WTC11 (cell line): ENCODE measurements around the gene FH. TPM values are rescaled to one million over a fixed set of nuclear protein-coding genes. Genes with fewer than 3 reads are reported as not detected.

Experiments
- ATAC-seq: fragments of 200-7000 bp; cut with Tn5 transposase; 2 replicates; pipeline ENCODE4 v1.10.0; 2021; ENCODE audit warnings: mild to moderate bottlenecking, moderate library complexity
- CTCF ChIA-PET: fragments of 300-600 bp; sonication (Branson Sonifier 250); formaldehyde crosslinking; loops from one replicate; lab custom pipeline; 2021; ENCODE audit warnings: antibody characterized with exemption; lab: Charles Lee
- POLR2A ChIA-PET: fragments of 350-600 bp; sonication (Branson Sonifier 250); formaldehyde crosslinking; loops from one replicate; lab custom pipeline; 2021; ENCODE audit warnings: antibody characterized with exemption; lab: Charles Lee
- DNase-seq: peaks from one replicate; pipeline ENCODE4 v3.0.0; 2021; ENCODE audit warnings: low spot score
- H3K27ac Mint-ChIP-seq: 2 replicates; pipeline ENCODE4 v1.8.0; 2021; ENCODE audit warnings: mixed read lengths
- H3K27me3 Mint-ChIP-seq: 2 replicates; pipeline ENCODE4 v1.8.0; 2021; ENCODE audit warnings: low read depth, mild to moderate bottlenecking, moderate library complexity, mixed read lengths
- H3K36me3 Mint-ChIP-seq: 2 replicates; pipeline ENCODE4 v1.8.0; 2021; ENCODE audit warnings: mixed read lengths
- H3K4me1 Mint-ChIP-seq: 2 replicates; pipeline ENCODE4 v1.8.0; 2022; ENCODE audit warnings: mixed read lengths
- H3K4me3 Mint-ChIP-seq: 2 replicates; pipeline ENCODE4 v1.8.0; 2021; ENCODE audit warnings: mild to moderate bottlenecking, moderate library complexity, mixed read lengths
- H3K9me3 Mint-ChIP-seq: 2 replicates; pipeline ENCODE4 v1.8.0; 2021; ENCODE audit warnings: mixed read lengths
- ATF3 ChIP-seq: sonication (generic); formaldehyde crosslinking; conservative IDR thresholded peaks from 2 replicates; pipeline ENCODE4 v1.8.1; 2022; ENCODE audit warnings: mild to moderate bottlenecking, missing genetic modification reagents
- E2F1 ChIP-seq: sonication (generic); formaldehyde crosslinking; IDR thresholded peaks from 2 replicates; pipeline ENCODE4 v1.8.0; 2022; ENCODE audit warnings: mild to moderate bottlenecking, missing genetic modification reagents
- EMX1 ChIP-seq: fragments of 250-450 bp; sonication (Bioruptor Pico); IDR thresholded peaks from 2 replicates; pipeline ENCODE4 v1.8.0; 2021; ENCODE audit warnings: mild to moderate bottlenecking
- FOXJ3 ChIP-seq: sonication (generic); formaldehyde crosslinking; IDR thresholded peaks from 2 replicates; pipeline ENCODE4 v1.9.0; 2021; ENCODE audit warnings: missing genetic modification reagents, mild to moderate bottlenecking, borderline replicate concordance
- GTF2I ChIP-seq: fragments of 250-450 bp; sonication (Bioruptor Pico); conservative IDR thresholded peaks from 2 replicates; pipeline ENCODE4 v1.4.0; 2021; ENCODE audit warnings: mild to moderate bottlenecking
- HMGA2 ChIP-seq: fragments of 250-450 bp; sonication (Bioruptor Pico); IDR thresholded peaks from 2 replicates; pipeline ENCODE4 v1.4.0; 2021; ENCODE audit warnings: mild to moderate bottlenecking, moderate library complexity
- JUN ChIP-seq: sonication (generic); formaldehyde crosslinking; IDR thresholded peaks from 2 replicates; pipeline ENCODE4 v1.8.0; 2023; ENCODE audit warnings: mild to moderate bottlenecking, missing genetic modification reagents
- KAT7 ChIP-seq: sonication (generic); formaldehyde crosslinking; IDR thresholded peaks from 2 replicates; pipeline ENCODE4 v1.8.1; 2023; ENCODE audit warnings: missing genetic modification reagents, mild to moderate bottlenecking, borderline replicate concordance
- MYBL2 ChIP-seq: sonication (generic); formaldehyde crosslinking; IDR thresholded peaks from 2 replicates; pipeline ENCODE4 v1.8.1; 2023; ENCODE audit warnings: mild to moderate bottlenecking, moderate library complexity, missing genetic modification reagents
- NR3C1 ChIP-seq: sonication (generic); formaldehyde crosslinking; conservative IDR thresholded peaks from 2 replicates; pipeline ENCODE4 v1.8.1; 2023; ENCODE audit warnings: low read depth, mild to moderate bottlenecking, missing genetic modification reagents
- PREB ChIP-seq: sonication (generic); formaldehyde crosslinking; IDR thresholded peaks from 2 replicates; pipeline ENCODE4 v1.8.1; 2022; ENCODE audit warnings: mild to moderate bottlenecking, missing genetic modification reagents, moderate library complexity, borderline replicate concordance
- RELA ChIP-seq: sonication (generic); formaldehyde crosslinking; IDR thresholded peaks from 2 replicates; pipeline ENCODE4 v1.8.1; 2022; ENCODE audit warnings: missing genetic modification reagents, mild to moderate bottlenecking, borderline replicate concordance
- RORB ChIP-seq: fragments of 250-450 bp; sonication (Bioruptor Pico); IDR thresholded peaks from 2 replicates; pipeline ENCODE4 v1.9.0; 2021; ENCODE audit warnings: mild to moderate bottlenecking
- TEAD4 ChIP-seq: sonication (generic); formaldehyde crosslinking; IDR thresholded peaks from 2 replicates; pipeline ENCODE4 v1.8.0; 2022; ENCODE audit warnings: mild to moderate bottlenecking, missing genetic modification reagents
- USF2 ChIP-seq: sonication (generic); formaldehyde crosslinking; IDR thresholded peaks from 2 replicates; pipeline ENCODE4 v1.8.1; 2023; ENCODE audit warnings: mild to moderate bottlenecking, missing genetic modification reagents, moderate library complexity
- ZBTB43 ChIP-seq: sonication (generic); formaldehyde crosslinking; IDR thresholded peaks from 2 replicates; pipeline ENCODE4 v1.8.1; 2023; ENCODE audit warnings: mild to moderate bottlenecking, missing genetic modification reagents
- ZMAT4 ChIP-seq: fragments of 250-450 bp; sonication (Bioruptor Pico); IDR thresholded peaks from 2 replicates; pipeline ENCODE4 v1.9.0; 2021; ENCODE audit warnings: mild to moderate bottlenecking
- ZNF396 ChIP-seq: fragments of 250-450 bp; sonication (Bioruptor Pico); IDR thresholded peaks from 2 replicates; pipeline ENCODE4 v1.8.0; 2021; ENCODE audit warnings: mild to moderate bottlenecking, moderate library complexity, borderline replicate concordance
- ZNF512 ChIP-seq: sonication (generic); formaldehyde crosslinking; IDR thresholded peaks from 2 replicates; pipeline ENCODE4 v1.8.1; 2022; ENCODE audit warnings: missing genetic modification reagents, borderline replicate concordance
- ZNF532 ChIP-seq: fragments of 250-450 bp; sonication (Bioruptor Pico); IDR thresholded peaks from 2 replicates; pipeline ENCODE4 v1.9.0; 2021; ENCODE audit warnings: mild to moderate bottlenecking, borderline replicate concordance
- total RNA-seq: library from RNA; stranded (reverse); gene quantifications from 3 replicates; pipeline ENCODE4 v1.2.3, GENCODE V29; 2021

The FH gene
- total RNA-seq, 1 experiment from 2014 or later, result 77.4 TPM

- TF ChIP-seq ZNF512, result no peak
- no peak for TF ChIP-seq HMGA2 (CRISPR knock-in tag)
- no peak for TF ChIP-seq PREB (CRISPR knock-in tag)
- no peak for TF ChIP-seq GTF2I (CRISPR knock-in tag)
- TF ChIP-seq MYBL2, result no peak
- no peak for TF ChIP-seq FOXJ3
- no peak for TF ChIP-seq ZMAT4 (CRISPR knock-in tag)
Observed at GRCh38 chr1:241548008-241548407, 28.5 kb upstream of the FH start (continued).

- POLR2A ChIA-PET, result no interaction called here
- no peaks in the 10 kb centered on the region for H3K4me1 Mint-ChIP-seq
- H3K9me3 Mint-ChIP-seq, result no peaks in the 10 kb centered on the region
- H3K27ac Mint-ChIP-seq, result no peak overlapping the region
- ATAC-seq (no peak), DNase-seq (no peak)
- H3K36me3 Mint-ChIP-seq, result no peaks in the 10 kb centered on the region
- no peak for TF ChIP-seq NR3C1 (CRISPR knock-in tag)
- no peak for TF ChIP-seq USF2
- H3K4me3 Mint-ChIP-seq, result no peak overlapping the region
- no peaks in the 10 kb centered on the region; the same call in 1 of the 2 replicates for H3K27me3 Mint-ChIP-seq
- CTCF ChIA-PET, result no interaction called here
Observed at GRCh38 chr1:241542199-241542907, 22.8 kb upstream of the FH start.

GRCh38 chr1:241536969-241537368 is 17.4 kb upstream of the FH start:
- DNase-seq (no peak), ATAC-seq (no peak)
- Mint-ChIP-seq H3K9me3 (no peaks in the 10 kb centered on the region), H3K27me3 (no peaks in the 10 kb centered on the region), H3K36me3 (no peaks in the 10 kb centered on the region), H3K4me1 (no peaks in the 10 kb centered on the region), H3K4me3 (no peak overlapping the region)
- ChIA-PET POLR2A (no interaction called here), CTCF (no interaction called here)
- TF ChIP-seq ZNF532 (CRISPR knock-in tag), result no peak
- TF ChIP-seq RELA (CRISPR knock-in tag), result no peak
- no peak for TF ChIP-seq MYBL2
- TF ChIP-seq, all 79 proteins: peak for 0
- H3K27ac Mint-ChIP-seq, result no peak overlapping the region

GRCh38 chr1:241536304-241536703 is 16.7 kb upstream of the FH start:
- no peaks in the 10 kb centered on the region for H3K9me3 Mint-ChIP-seq
- no peaks in the 10 kb centered on the region for H3K36me3 Mint-ChIP-seq
- ChIA-PET POLR2A (no interaction called here), CTCF (no interaction called here)
- H3K4me1 Mint-ChIP-seq, result peaks cover 6% of the 10 kb centered on the region
- H3K27ac Mint-ChIP-seq, result no peak overlapping the region
- ATAC-seq (no peak), DNase-seq (no peak)
- no peak overlapping the region for H3K4me3 Mint-ChIP-seq
- no peaks in the 10 kb centered on the region for H3K27me3 Mint-ChIP-seq
- TF ChIP-seq JUN (CRISPR knock-in tag) (no peak), EMX1 (CRISPR knock-in tag) (no peak), HMGA2 (CRISPR knock-in tag) (no peak), ZNF396 (CRISPR knock-in tag) (no peak), KAT7 (CRISPR knock-in tag) (no peak), RORB (no peak), ATF3 (CRISPR knock-in tag) (no peak), TEAD4 (CRISPR knock-in tag) (no peak), E2F1 (CRISPR knock-in tag) (no peak), ZBTB43 (CRISPR knock-in tag) (no peak)
